HEK293 (cell line): Measurements from ENCODE around the gene CNFN.

Experiments used
- CTCF ChIA-PET: fragments of 350-600 bp; formaldehyde crosslinking; extraction: SDS; loops from one replicate; lab custom pipeline; 2021; ENCODE audit warnings: antibody characterized with exemption; lab: Yijun Ruan, JAX
- POLR2A ChIA-PET: fragments of 300-600 bp; formaldehyde crosslinking; extraction: SDS; loops from one replicate; lab custom pipeline; 2020; ENCODE audit warnings: antibody characterized with exemption, inconsistent platforms; lab: Yijun Ruan, JAX
- H3K27ac ChIP-seq: fragments of 200-500 bp; sonication (Bioruptor generic); 2 replicates; pipeline ENCODE4 v1.5.1; 2014; ENCODE audit warnings: low read depth, low read length, control low read depth, inconsistent platforms; ENCODE audit errors: extremely low read depth
- H3K36me3 ChIP-seq, 2 experiments: fragments of 200-500 bp in 1 of 2; sonication (Bioruptor generic) in 1 of 2; 1 replicate in 1 of 2; 2 replicates in 1 of 2; pipeline ENCODE4 v1.5.1; 2014 to 2017; ENCODE audit warnings: inconsistent platforms in 2 of 2, low read length in 2 of 2; ENCODE audit not compliant: control insufficient read depth in 2 of 2, insufficient read depth in 1 of 2
- H3K4me1 ChIP-seq: fragments of 200-500 bp; sonication (Bioruptor generic); 2 replicates; pipeline ENCODE4 v1.5.1; 2014; ENCODE audit warnings: mild to moderate bottlenecking, low read length, inconsistent platforms; ENCODE audit not compliant: control insufficient read depth, insufficient read depth
- H3K4me3 ChIP-seq: 2 replicates; pipeline ENCODE4 v1.5.1; 2011; ENCODE audit warnings: low read depth, mild to moderate bottlenecking, control low read depth, low read length, moderate library complexity
- H3K9me3 ChIP-seq: fragments of 200-500 bp; sonication (Bioruptor generic); 2 replicates; pipeline ENCODE4 v1.5.1; 2014; ENCODE audit warnings: low read depth, low read length, inconsistent platforms; ENCODE audit not compliant: control insufficient read depth, insufficient read depth
- BCL6B ChIP-seq: fragments of 450-650 bp; formaldehyde crosslinking; IDR thresholded peaks from 2 replicates; pipeline ENCODE4 v1.5.1; 2017; ENCODE audit warnings: missing biosample characterization, missing genetic modification characterization
- CTCF ChIP-seq: fragments of 450-650 bp; formaldehyde crosslinking; IDR thresholded peaks from 2 replicates; pipeline ENCODE4 v1.5.1; 2016; ENCODE audit warnings: missing biosample characterization, missing genetic modification characterization
- GLIS1 ChIP-seq: fragments of 450-650 bp; formaldehyde crosslinking; IDR thresholded peaks from 2 replicates; pipeline ENCODE4 v1.5.1; 2016; ENCODE audit warnings: missing biosample characterization, missing genetic modification characterization
- HOXA7 ChIP-seq: sonication (generic); formaldehyde crosslinking; IDR thresholded peaks from 2 replicates; pipeline ENCODE4 v1.8.1; 2022; ENCODE audit warnings: missing genetic modification reagents, borderline replicate concordance
- KLF9 ChIP-seq: fragments of 450-650 bp; formaldehyde crosslinking; IDR thresholded peaks from 2 replicates; pipeline ENCODE4 v1.5.1; 2016; ENCODE audit warnings: missing biosample characterization, missing genetic modification characterization, low read depth
- SCRT1 ChIP-seq: fragments of 450-650 bp; formaldehyde crosslinking; IDR thresholded peaks from 2 replicates; pipeline ENCODE4 v1.5.1; 2016; ENCODE audit warnings: missing biosample characterization, missing genetic modification characterization, borderline replicate concordance
- ZFHX2 ChIP-seq: fragments of 450-650 bp; formaldehyde crosslinking; conservative IDR thresholded peaks from 2 replicates; pipeline ENCODE4 v1.5.1; 2016; ENCODE audit warnings: missing biosample characterization, missing genetic modification characterization
- ZNF121 ChIP-seq: fragments of 450-650 bp; formaldehyde crosslinking; IDR thresholded peaks from 2 replicates; pipeline ENCODE4 v1.5.1; 2016; ENCODE audit warnings: missing biosample characterization, missing genetic modification characterization
- ZNF138 ChIP-seq: fragments of 450-650 bp; formaldehyde crosslinking; IDR thresholded peaks from 2 replicates; pipeline ENCODE4 v1.5.1; 2016; ENCODE audit warnings: missing biosample characterization, missing genetic modification characterization, borderline replicate concordance
- ZNF211 ChIP-seq: fragments of 450-650 bp; formaldehyde crosslinking; IDR thresholded peaks from 2 replicates; pipeline ENCODE4 v1.5.1; 2016; ENCODE audit warnings: low read depth, missing biosample characterization, missing genetic modification characterization
- ZNF223 ChIP-seq: fragments of 450-650 bp; formaldehyde crosslinking; IDR thresholded peaks from 2 replicates; pipeline ENCODE4 v1.5.1; 2016; ENCODE audit warnings: missing biosample characterization, missing genetic modification characterization
- ZNF292 ChIP-seq: fragments of 450-650 bp; formaldehyde crosslinking; IDR thresholded peaks from 2 replicates; pipeline ENCODE4 v1.5.1; 2016; ENCODE audit warnings: low read depth, missing biosample characterization, missing genetic modification characterization, borderline replicate concordance
- ZNF37A ChIP-seq: fragments of 450-650 bp; IDR thresholded peaks from 2 replicates; pipeline ENCODE4 v1.5.1; 2018; ENCODE audit warnings: missing biosample characterization, missing genetic modification characterization
- ZNF394 ChIP-seq: fragments of 450-650 bp; formaldehyde crosslinking; IDR thresholded peaks from 2 replicates; pipeline ENCODE4 v1.5.1; 2016; ENCODE audit warnings: missing biosample characterization, missing genetic modification characterization, mild to moderate bottlenecking, moderate library complexity, borderline replicate concordance
- ZNF521 ChIP-seq: fragments of 450-650 bp; formaldehyde crosslinking; IDR thresholded peaks from 2 replicates; pipeline ENCODE4 v1.5.1; 2017; ENCODE audit warnings: missing biosample characterization, mild to moderate bottlenecking, missing genetic modification characterization
- ZNF624 ChIP-seq: fragments of 450-650 bp; formaldehyde crosslinking; IDR thresholded peaks from 2 replicates; pipeline ENCODE4 v1.5.1; 2017; ENCODE audit warnings: missing biosample characterization, missing genetic modification characterization
- ZNF670 ChIP-seq: fragments of 450-650 bp; formaldehyde crosslinking; IDR thresholded peaks from 2 replicates; pipeline ENCODE4 v1.5.1; 2016; ENCODE audit warnings: missing biosample characterization, missing genetic modification characterization, low read depth
- ZNF785 ChIP-seq: fragments of 450-650 bp; formaldehyde crosslinking; IDR thresholded peaks from 2 replicates; pipeline ENCODE4 v1.5.1; 2016; ENCODE audit warnings: missing biosample characterization, missing genetic modification characterization

The CNFN gene

GRCh38 chr19:42366673-42367072, 23.4 kb downstream of the CNFN start (continued):
- TF ChIP-seq BCL6B = no peak
- no peak for TF ChIP-seq ZNF292 (tag by site-specific recombination)
- TF ChIP-seq ZNF223 (tag by site-specific recombination) = no peak
- TF ChIP-seq ZNF211 (tag by site-specific recombination) = no peak
- TF ChIP-seq ZNF670 = no peak
- no peak for TF ChIP-seq HOXA7
- TF ChIP-seq ZNF624 (tag by site-specific recombination) = no peak
- TF ChIP-seq ZNF121 = no peak

GRCh38 chr19:42363614-42364346, 26.3 kb downstream of the CNFN start:
- Histone ChIP-seq H3K36me3 (peaks cover 46 to 55% of the 10 kb centered on the region in 2 experiments), H3K4me1 (0 out of 2 replicates have a peak, but pooled peaks cover 3% of the 10 kb centered on the region), H3K9me3 (no peaks in the 10 kb centered on the region), H3K4me3 (no peak overlapping the region), H3K27ac (no peak overlapping the region)
- TF ChIP-seq ZNF37A (no peak), ZFHX2 (tag by site-specific recombination) (no peak), ZNF521 (tag by site-specific recombination) (no peak), KLF9 (peak; percentile 92), ZNF394 (tag by site-specific recombination) (no peak), CTCF (no peak), ZNF785 (tag by site-specific recombination) (no peak), GLIS1 (tag by site-specific recombination) (no peak)
- POLR2A ChIA-PET = no interaction called here
- CTCF ChIA-PET = interaction anchor here (0.6 to 2.0 kb wide), 4 partner anchors 20 to 81 kb away, joined by 3 to 10 read pairs (median 3); no protein-coding TSS in a partner anchor

- H3K4me1 ChIP-seq = 0 out of 2 replicates have a peak, but pooled peaks cover 3% of the 10 kb centered on the region
- H3K4me3 ChIP-seq = no peak overlapping the region
- no peak overlapping the region for H3K27ac ChIP-seq
- POLR2A ChIA-PET = no interaction called here
- H3K9me3 ChIP-seq = no peaks in the 10 kb centered on the region
- CTCF ChIA-PET = interaction anchor here (0.6 to 2.0 kb wide), 3 partner anchors 20 to 75 kb away, joined by 3 to 10 read pairs (median 3); no protein-coding TSS in a partner anchor
- TF ChIP-seq SCRT1 = no peak
- TF ChIP-seq ZNF138 (tag by site-specific recombination) = no peak
- H3K36me3 ChIP-seq = peaks cover 46 to 62% of the 10 kb centered on the region in 2 experiments
Measured at GRCh38 chr19:42362891-42363440, 27.1 kb downstream of the CNFN start.
